ENCODE data around the gene SKAP1.

GRCh38 chr17:48470388-48471034 lies 40.5 kb upstream of the SKAP1 start:
- TF ChIP-seq, protein P1, sequence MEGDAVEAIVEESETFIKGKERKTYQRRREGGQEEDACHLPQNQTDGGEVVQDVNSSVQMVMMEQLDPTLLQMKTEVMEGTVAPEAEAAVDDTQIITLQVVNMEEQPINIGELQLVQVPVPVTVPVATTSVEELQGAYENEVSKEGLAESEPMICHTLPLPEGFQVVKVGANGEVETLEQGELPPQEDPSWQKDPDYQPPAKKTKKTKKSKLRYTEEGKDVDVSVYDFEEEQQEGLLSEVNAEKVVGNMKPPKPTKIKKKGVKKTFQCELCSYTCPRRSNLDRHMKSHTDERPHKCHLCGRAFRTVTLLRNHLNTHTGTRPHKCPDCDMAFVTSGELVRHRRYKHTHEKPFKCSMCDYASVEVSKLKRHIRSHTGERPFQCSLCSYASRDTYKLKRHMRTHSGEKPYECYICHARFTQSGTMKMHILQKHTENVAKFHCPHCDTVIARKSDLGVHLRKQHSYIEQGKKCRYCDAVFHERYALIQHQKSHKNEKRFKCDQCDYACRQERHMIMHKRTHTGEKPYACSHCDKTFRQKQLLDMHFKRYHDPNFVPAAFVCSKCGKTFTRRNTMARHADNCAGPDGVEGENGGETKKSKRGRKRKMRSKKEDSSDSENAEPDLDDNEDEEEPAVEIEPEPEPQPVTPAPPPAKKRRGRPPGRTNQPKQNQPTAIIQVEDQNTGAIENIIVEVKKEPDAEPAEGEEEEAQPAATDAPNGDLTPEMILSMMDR (IDR thresholded peaks at IDR 0.05), result no peak
- no peak for TF ChIP-seq POLR2A (IDR thresholded peaks at IDR 0.05)

Measured in thyroid gland (tissue), 4 donors.